GM23338 (cell line): ENCODE measurements around the gene ZNF385B. TPM values are rescaled to one million over a fixed set of nuclear protein-coding genes. Genes with fewer than 3 reads are reported as not detected.

Experiments used
- ATAC-seq: fragments of 200-7000 bp; cut with Tn5 transposase; 3 replicates; pipeline ENCODE4 v1.9.1; 2020
- DNase-seq: peaks from one replicate; pipeline ENCODE4 v3.0.0-alpha.2; 2015; ENCODE audit warnings: low spot score
- H2AFZ ChIP-seq: fragments of 200-600 bp; sonication (generic); 2 replicates; pipeline ENCODE4 v1.8.0; 2016; ENCODE audit warnings: antibody characterized with exemption, mild to moderate bottlenecking, moderate library complexity
- H3F3A ChIP-seq: fragments of 200-600 bp; sonication (generic); replicated peaks from 2 replicates; pipeline ENCODE4 v1.8.0; 2017; ENCODE audit warnings: antibody characterized with exemption, mixed run types, low read depth
- H3K27ac ChIP-seq: fragments of 200-600 bp; sonication (generic); 2 replicates; pipeline ENCODE4 v1.6.1; 2016; ENCODE audit warnings: low read depth
- H3K27me3 ChIP-seq: fragments of 200-600 bp; sonication (generic); 2 replicates; pipeline ENCODE4 v1.8.0; 2016; ENCODE audit warnings: mild to moderate bottlenecking, mixed run types, moderate library complexity; ENCODE audit not compliant: insufficient read depth
- H3K36me3 ChIP-seq: fragments of 200-600 bp; sonication (generic); 2 replicates; pipeline ENCODE4 v1.8.0; 2016; ENCODE audit warnings: mild to moderate bottlenecking; ENCODE audit not compliant: insufficient read depth
- H3K4me1 ChIP-seq: fragments of 200-600 bp; sonication (generic); 2 replicates; pipeline ENCODE4 v1.8.0; 2016; ENCODE audit warnings: mild to moderate bottlenecking, moderate library complexity; ENCODE audit not compliant: insufficient read depth
- H3K4me2 ChIP-seq: fragments of 200-600 bp; sonication (generic); 2 replicates; pipeline ENCODE4 v1.7.1; 2017; ENCODE audit warnings: mixed run types
- H3K4me3 ChIP-seq: fragments of 200-600 bp; sonication (generic); 2 replicates; pipeline ENCODE4 v1.6.1; 2016; ENCODE audit warnings: mixed run types
- H3K79me2 ChIP-seq: fragments of 200-600 bp; sonication (generic); replicated peaks from 2 replicates; pipeline ENCODE4 v1.8.0; 2017; ENCODE audit warnings: mild to moderate bottlenecking; ENCODE audit not compliant: insufficient read depth
- H3K9me2 ChIP-seq: fragments of 200-600 bp; sonication (generic); 2 replicates; pipeline ENCODE4 v1.8.0; 2017; ENCODE audit not compliant: insufficient read depth
- H4K20me1 ChIP-seq: fragments of 200-600 bp; sonication (generic); replicated peaks from 2 replicates; pipeline ENCODE4 v1.8.0; 2017; ENCODE audit warnings: mild to moderate bottlenecking; ENCODE audit not compliant: insufficient read depth
- H3K27ac Mint-ChIP-seq: 2 replicates; pipeline ENCODE4 v1.8.0; 2020; ENCODE audit warnings: inconsistent platforms, mild to moderate bottlenecking, moderate library complexity, mixed read lengths
- H3K27me3 Mint-ChIP-seq: 3 replicates; pipeline ENCODE4 v1.8.0; 2022; ENCODE audit warnings: low read depth, mild to moderate bottlenecking, moderate library complexity, mixed read lengths, inconsistent platforms; ENCODE audit not compliant: insufficient read depth, poor library complexity
- H3K36me3 Mint-ChIP-seq: 3 replicates; pipeline ENCODE4 v1.8.0; 2021; ENCODE audit warnings: low read depth, mild to moderate bottlenecking, inconsistent platforms, moderate library complexity, mixed read lengths
- H3K4me1 Mint-ChIP-seq: 3 replicates; pipeline ENCODE4 v1.8.0; 2020; ENCODE audit warnings: mild to moderate bottlenecking, inconsistent platforms, mixed read lengths
- H3K4me3 Mint-ChIP-seq: 3 replicates; pipeline ENCODE4 v1.8.0; 2021; ENCODE audit warnings: moderate library complexity, mild to moderate bottlenecking, inconsistent platforms, mixed read lengths
- H3K9me3 Mint-ChIP-seq: 3 replicates; pipeline ENCODE4 v1.8.0; 2020; ENCODE audit warnings: moderate library complexity, mild to moderate bottlenecking, inconsistent platforms, mixed read lengths
- CREB1 ChIP-seq: fragments of 250-450 bp; sonication (Bioruptor Pico); IDR thresholded peaks from 2 replicates; pipeline ENCODE4 v1.5.0; 2020; ENCODE audit warnings: low read depth, mild to moderate bottlenecking, moderate library complexity
- CTCF ChIP-seq, 2 experiments: fragments of 200-600 bp in 1 of 2; sonication (generic) in 1 of 2; conservative IDR thresholded peaks; 2 replicates each; pipeline versions ENCODE4 v1.5.1 to v1.6.1; 2016 to 2017; ENCODE audit warnings: antibody characterized with exemption in 2 of 2, low read depth in 2 of 2, mild to moderate bottlenecking in 2 of 2, moderate library complexity in 1 of 2
- ETS1 ChIP-seq: IDR thresholded peaks from 2 replicates; pipeline ENCODE4 v1.6.1; 2016; ENCODE audit warnings: antibody characterized with exemption
- EZH2 ChIP-seq: fragments of 200-600 bp; sonication (generic); IDR thresholded peaks from one replicate; pipeline ENCODE4 v1.8.0; 2017; ENCODE audit warnings: antibody characterized with exemption, mild to moderate bottlenecking, low read depth; ENCODE audit not compliant: unreplicated experiment
- EZH2phosphoT487 ChIP-seq: fragments of 200-600 bp; sonication (generic); IDR thresholded peaks from one replicate; pipeline ENCODE4 v1.8.1; 2018; ENCODE audit warnings: antibody characterized with exemption; ENCODE audit not compliant: unreplicated experiment
- JUNB ChIP-seq: IDR thresholded peaks from one replicate; pipeline ENCODE4 v1.6.1; 2016; ENCODE audit warnings: antibody characterized with exemption; ENCODE audit not compliant: unreplicated experiment
- NANOG ChIP-seq: IDR thresholded peaks from 2 replicates; pipeline ENCODE4 v1.6.1; 2016; ENCODE audit warnings: antibody characterized with exemption, borderline replicate concordance
- POLR2AphosphoS5 ChIP-seq: IDR thresholded peaks from 2 replicates; pipeline ENCODE4 v1.6.1; 2016; ENCODE audit warnings: antibody characterized with exemption, low read depth
- REST ChIP-seq: IDR thresholded peaks from one replicate; pipeline ENCODE4 v1.6.1; 2018; ENCODE audit warnings: antibody characterized with exemption; ENCODE audit not compliant: unreplicated experiment
- STAT1 ChIP-seq: IDR thresholded peaks from one replicate; pipeline ENCODE4 v1.6.1; 2016; ENCODE audit warnings: antibody characterized with exemption; ENCODE audit not compliant: unreplicated experiment
- ZNF114 ChIP-seq: fragments of 250-450 bp; sonication (Bioruptor Pico); IDR thresholded peaks from 2 replicates; pipeline ENCODE4 v1.5.0; 2020; ENCODE audit warnings: mild to moderate bottlenecking, moderate library complexity
- ZNF331 ChIP-seq: fragments of 250-450 bp; sonication (Bioruptor Pico); IDR thresholded peaks from 2 replicates; pipeline ENCODE4 v1.5.0; 2020; ENCODE audit warnings: low read depth, mild to moderate bottlenecking, moderate library complexity
- ZNF462 ChIP-seq: fragments of 250-450 bp; sonication (Bioruptor Pico); IDR thresholded peaks from 2 replicates; pipeline ENCODE4 v1.5.0; 2020; ENCODE audit warnings: mild to moderate bottlenecking, moderate library complexity
- polyA plus RNA-seq: library from polyadenylated mRNA; unstranded; fragments of >200 nt; fragmentation: Nextera tagmentation; extraction: Ambion mirVana; gene quantifications from 2 replicates; pipeline ENCODE4 v1.2.1, GENCODE V29; 2016
- total RNA-seq: library from RNA; depleted of rRNA; stranded (reverse); fragments of >200 nt; shearing (Covaris generic); gene quantifications from 2 replicates; pipeline ENCODE4 v1.2.3, GENCODE V29; 2014

Gene ZNF385B
- total and polyA plus RNA-seq, 2 experiments from 2014 or later = 1.5 to 4.6 TPM

- TF ChIP-seq EZH2 = no peak
Observed at GRCh38 chr2:179543361-179543901, 318.0 kb downstream of the ZNF385B start (continued).

- Mint-ChIP-seq H3K9me3 (peaks cover 3% of the 10 kb centered on the region; the same call in 2 of the 3 replicates), H3K27me3 (no peaks in the 10 kb centered on the region), H3K4me1 (peaks cover 5% of the 10 kb centered on the region; the same call in 1 of the 3 replicates), H3K4me3 (no peak overlapping the region), H3K27ac (no peak overlapping the region), H3K36me3 (no peaks in the 10 kb centered on the region)
- no peaks in the 10 kb centered on the region for H3K36me3 ChIP-seq
- H3K27me3 ChIP-seq = no peaks in the 10 kb centered on the region
- ATAC-seq (no peak), DNase-seq (no peak)
- no peaks in the 10 kb centered on the region for H3F3A ChIP-seq
- no peak overlapping the region for H3K4me3 ChIP-seq
- H2AFZ ChIP-seq = no peak overlapping the region
- no peaks in the 10 kb centered on the region for H3K79me2 ChIP-seq
- no peak overlapping the region for H3K27ac ChIP-seq
- TF ChIP-seq NANOG (no peak), ETS1 (no peak), EZH2 (no peak), STAT1 (no peak), POLR2AphosphoS5 (no peak), ZNF462 (CRISPR knock-in tag) (no peak), JUNB (no peak), EZH2phosphoT487 (no peak), CTCF (conservative IDR thresholded peaks at IDR 0.05; ENCODE audit: low read depth in 2 of 2) (no peak), ZNF331 (CRISPR knock-in tag) (no peak), ZNF114 (CRISPR knock-in tag) (no peak), REST (no peak), CREB1 (no peak)
- peaks cover 10% of the 10 kb centered on the region; the same call in 1 of the 2 replicates for H3K4me1 ChIP-seq
- H3K4me2 ChIP-seq = no peak overlapping the region
- no peaks in the 10 kb centered on the region for H3K9me2 ChIP-seq
- H4K20me1 ChIP-seq = no peaks in the 10 kb centered on the region
Observed at GRCh38 chr2:179541586-179541985, 319.8 kb downstream of the ZNF385B start.
